A549 (cell line): Measurements from ENCODE around the gene SLC39A11.

Experiments used
- BHLHE40 ChIP-seq: IDR thresholded peaks from 2 replicates; pipeline ENCODE4 v1.6.1; 2012; ENCODE audit warnings: low read depth, low read length, inconsistent platforms
- CTCF ChIP-seq: fragments of >200 bp; sonication (Bioruptor Twin); formaldehyde crosslinking; IDR thresholded peaks from 3 replicates; pipeline ENCODE4 v1.5.1; 2016
- EP300 ChIP-seq, 2 experiments: fragments of >200 bp; sonication (Bioruptor Twin); formaldehyde crosslinking; IDR thresholded peaks; 2 replicates in 1 of 2; 3 replicates in 1 of 2; pipeline ENCODE4 v1.6.1; 2016 to 2017
- HOXA7 ChIP-seq: fragments of 250-450 bp; sonication (Bioruptor Pico); IDR thresholded peaks from 2 replicates; pipeline ENCODE4 v1.5.0; 2020; ENCODE audit warnings: mild to moderate bottlenecking, moderate library complexity
- KDM1A ChIP-seq: fragments of 200-600 bp; sonication (generic); IDR thresholded peaks from 2 replicates; pipeline ENCODE4 v1.6.1; 2016; ENCODE audit warnings: low read depth, mild to moderate bottlenecking
- MAZ ChIP-seq: fragments of 150-350 bp; IDR thresholded peaks from 2 replicates; pipeline ENCODE4 v1.6.1; 2014; ENCODE audit warnings: antibody characterized with exemption, low read depth, low read length, borderline replicate concordance
- MYC ChIP-seq: IDR thresholded peaks from 2 replicates; pipeline ENCODE4 v1.6.1; 2012; ENCODE audit warnings: mild to moderate bottlenecking, inconsistent platforms, low read length, improper control_type of control experiment, borderline replicate concordance
- POLR2A ChIP-seq: IDR thresholded peaks from 2 replicates; pipeline ENCODE4 v1.6.1; 2012; ENCODE audit warnings: mild to moderate bottlenecking, low read length
- POLR2AphosphoS2 ChIP-seq: conservative IDR thresholded peaks from 2 replicates; pipeline ENCODE4 v1.6.1; 2012; ENCODE audit warnings: low read length, improper control_type of control experiment, inconsistent platforms
- SMC3 ChIP-seq: fragments of >200 bp; sonication (Bioruptor Twin); formaldehyde crosslinking; IDR thresholded peaks from 3 replicates; pipeline ENCODE4 v1.6.1; 2018; ENCODE audit warnings: inconsistent platforms
- SREBF2 ChIP-seq: fragments of 450-650 bp; IDR thresholded peaks from 2 replicates; pipeline ENCODE4 v1.6.1; 2014; ENCODE audit warnings: mild to moderate bottlenecking, moderate library complexity
- ZFP36 ChIP-seq: fragments of 450-650 bp; IDR thresholded peaks from 2 replicates; pipeline ENCODE4 v1.6.1; 2014; ENCODE audit warnings: borderline replicate concordance; ENCODE audit not compliant: partially characterized antibody

- TF ChIP-seq SMC3 (no peak), HOXA7 (no peak), MYC (no peak), POLR2A (no peak), ZFP36 (no peak), EP300 (IDR thresholded peaks at IDR 0.05) (no peak), KDM1A (no peak), CTCF (no peak), SREBF2 (no peak), MAZ (no peak), BHLHE40 (no peak), POLR2AphosphoS2 (no peak)
Measured at GRCh38 chr17:73057196-73057595, 35.3 kb downstream of the SLC39A11 start.
